ENCODE results near the gene AFG1L. TPM values are rescaled to one million over a fixed set of nuclear protein-coding genes. Genes with fewer than 3 reads are reported as not detected.
"Not testable (repeated sequence)": the region's sequence is repeated elsewhere in the genome, so short reads cannot be mapped to it uniquely, and the experiment has no call there.

AFG1L gene
- 10 to 100 TPM; 10.2 to 10.9 TPM for total RNA-seq
- long read RNA-seq, full-length matches to known transcripts, result 5 of 6 reads
- long read RNA-seq, partial matches to known transcripts, result 0 of 6 reads
- long read RNA-seq, other reads (novel, unspliced or antisense), result 1 of 6 reads

DNA sequence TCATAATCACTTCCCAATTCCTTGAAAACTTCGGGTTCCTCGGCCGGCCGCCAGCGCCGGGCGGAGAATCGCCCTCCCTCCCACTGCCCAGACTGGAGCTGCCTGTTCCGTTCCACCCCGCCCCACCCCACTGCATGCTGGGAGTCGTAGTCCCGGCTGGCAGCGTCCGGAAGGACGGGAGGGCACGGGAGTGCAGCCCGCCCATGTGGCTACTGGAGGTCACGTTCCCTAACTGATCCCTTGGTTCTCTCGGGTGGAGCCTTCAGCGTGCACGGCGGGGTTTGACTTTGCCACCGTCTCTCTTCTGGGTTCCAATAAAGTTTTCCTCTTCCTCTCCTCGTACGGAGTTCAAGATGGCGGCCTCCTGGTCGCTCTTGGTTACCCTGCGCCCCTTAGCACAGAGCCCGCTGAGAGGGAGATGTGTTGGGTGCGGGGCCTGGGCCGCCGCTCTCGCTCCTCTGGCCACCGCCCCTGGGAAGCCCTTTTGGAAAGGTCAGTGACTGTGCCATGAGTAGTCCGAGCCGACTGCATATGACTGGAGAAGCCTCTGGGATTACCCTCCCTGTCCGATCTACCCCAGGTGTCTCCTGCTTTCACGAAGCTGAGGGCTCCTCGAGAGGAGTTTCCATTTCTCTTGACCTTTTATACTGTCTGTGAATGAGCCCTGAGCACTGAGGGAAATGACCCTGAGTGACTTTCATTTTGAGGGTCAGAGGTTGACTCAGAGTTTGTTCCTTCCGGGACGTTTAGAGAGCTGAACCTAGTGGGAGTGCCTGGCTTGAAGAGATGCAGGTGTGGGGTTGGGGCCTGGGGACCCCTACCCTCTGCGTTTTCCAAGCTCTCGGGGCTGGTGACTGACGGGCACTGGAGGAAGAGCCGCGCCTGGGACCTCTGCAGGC, at the start of gene AFG1L:
Gene AFG1L (plus strand): TSS at position 328 of the 899 bp plus-strand sequence. CDS start 26 bp downstream, at position 354.
- DNase-seq (peak; percentile 95), ATAC-seq (peak; percentile 99 to 100)
- intact Hi-C loops (cut with DNase I), result loop anchor here in 1 of 2 donors (2.0 kb wide), 1 partner anchor 34 kb away; the partner anchor contains the start of gene SNX3

DNA sequence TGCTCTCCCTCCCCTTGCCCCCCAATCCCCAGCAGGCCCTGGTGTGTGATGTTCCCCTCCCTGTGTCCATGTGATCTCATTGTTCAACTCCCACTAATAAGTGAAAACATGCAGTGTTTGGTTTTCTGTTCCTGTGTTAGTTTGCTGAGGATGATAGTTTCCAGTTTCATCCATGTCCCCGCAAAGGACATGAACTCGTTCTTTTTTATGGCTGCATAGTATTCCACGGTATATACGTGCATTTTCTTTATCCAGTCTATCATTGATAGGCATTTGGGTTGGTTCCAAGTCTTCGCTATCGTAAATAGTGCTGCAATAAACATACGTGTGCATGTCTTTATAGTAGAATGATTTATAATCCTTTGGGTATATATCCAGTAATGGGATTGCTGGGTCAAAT, 49.8 kb upstream of the AFG1L start:
- DNase-seq; ATAC-seq; intact Hi-C loops (cut with DNase I): not testable (repeated sequence)

DNA sequence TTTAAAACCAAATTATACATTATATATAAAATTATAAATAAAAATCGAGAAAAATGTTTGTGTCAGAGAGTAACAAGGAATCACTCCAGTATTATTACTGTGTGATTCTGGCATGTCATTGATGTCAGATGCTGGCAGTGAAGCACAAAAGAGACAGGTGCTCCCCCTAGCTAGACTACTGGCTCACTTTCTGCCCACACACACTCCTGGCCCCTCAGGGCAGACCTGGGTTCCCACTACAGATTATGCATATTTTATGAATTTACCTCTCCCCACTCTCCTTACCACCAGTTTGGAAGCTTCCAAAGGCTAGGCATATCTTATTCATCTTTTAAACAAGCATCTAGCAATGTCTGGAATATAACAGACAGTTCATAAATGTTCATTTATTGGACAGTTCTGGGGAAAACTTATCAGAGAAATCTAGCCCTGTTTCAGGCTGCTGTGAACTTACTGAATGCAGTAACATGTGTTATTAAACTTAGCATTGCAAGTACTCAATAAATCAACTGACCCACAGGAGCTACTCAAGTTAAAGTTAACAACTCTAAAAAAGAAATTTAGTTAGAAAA, 46.8 kb upstream of the AFG1L start:
- no peak for ATAC-seq
- DNase-seq, result no peak
- intact Hi-C loops (cut with DNase I), result no loop called here

DNA sequence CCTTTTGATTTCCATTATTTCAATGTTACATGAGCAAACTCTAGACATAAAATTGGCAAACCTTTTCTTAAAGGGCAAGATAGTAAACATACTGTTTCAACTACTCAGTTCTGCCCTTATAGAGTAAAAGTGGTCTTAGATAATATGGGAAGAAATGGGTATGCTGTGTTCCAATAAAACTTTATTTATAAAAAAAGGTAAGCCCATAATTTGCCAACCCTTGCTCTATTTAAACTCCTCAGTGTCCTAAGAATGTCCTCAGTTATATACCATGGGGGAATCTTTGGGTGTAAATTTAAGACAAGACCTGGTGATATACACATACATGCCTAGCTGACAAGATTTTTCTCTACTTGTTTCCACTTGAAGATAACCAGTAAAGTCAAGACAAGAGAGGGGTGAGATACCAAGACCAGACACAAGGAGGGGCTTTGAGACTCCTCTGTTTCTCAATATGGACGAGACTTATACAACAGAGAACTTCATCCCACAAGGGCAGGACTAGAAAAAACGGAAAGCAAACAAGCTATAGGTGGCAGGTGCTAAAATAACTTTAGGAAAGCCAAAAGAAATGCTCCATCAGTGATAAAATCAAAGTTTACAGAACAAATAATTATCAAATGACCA, 44.5 kb upstream of the AFG1L start:
- DNase-seq (no peak), ATAC-seq (no peak)
- intact Hi-C loops (cut with DNase I), result no loop called here

DNA sequence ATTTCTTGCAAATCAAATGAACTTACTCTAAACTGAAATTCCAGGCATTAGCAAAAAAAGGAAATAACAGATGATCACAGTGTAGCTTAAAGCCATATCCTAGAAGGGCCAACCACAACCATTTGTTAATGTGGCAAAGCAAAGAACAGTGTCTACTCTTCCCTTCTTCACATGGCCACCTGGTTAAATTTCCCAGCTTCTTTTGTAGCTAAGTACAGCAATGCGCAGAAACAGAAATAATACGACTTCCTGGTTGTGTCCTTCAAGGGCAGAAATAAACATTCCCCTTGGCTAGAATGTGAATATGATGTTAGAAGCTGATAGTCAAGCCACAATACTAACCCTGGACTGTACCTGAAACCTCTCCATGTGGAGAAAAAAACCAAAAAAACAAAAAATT, 43.6 kb upstream of the AFG1L start:
- DNase-seq (no peak), ATAC-seq (no peak)
- intact Hi-C loops (cut with DNase I), result no loop called here

DNA sequence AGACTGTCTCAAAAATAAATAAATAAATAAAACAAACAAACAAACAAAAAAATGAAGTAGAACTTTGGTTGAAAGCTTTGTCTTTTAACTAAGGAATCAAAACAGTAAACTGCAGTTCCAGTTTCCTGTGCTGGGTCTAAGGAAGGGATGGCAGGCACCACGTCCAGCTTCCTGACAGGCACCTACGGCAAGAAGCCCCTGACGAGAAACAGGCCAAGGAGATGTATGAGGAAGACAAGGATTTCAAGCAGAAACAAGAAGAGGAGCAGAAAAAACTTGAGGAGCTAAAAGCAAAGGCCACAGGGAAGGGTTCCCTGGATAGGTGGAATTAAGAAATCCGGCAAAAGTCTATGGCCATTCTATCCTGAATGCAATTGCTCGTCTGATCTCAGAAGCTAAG, 42.8 kb upstream of the AFG1L start:
- DNase-seq (no peak), ATAC-seq (no peak)
- intact Hi-C loops (cut with DNase I), result no loop called here

DNA sequence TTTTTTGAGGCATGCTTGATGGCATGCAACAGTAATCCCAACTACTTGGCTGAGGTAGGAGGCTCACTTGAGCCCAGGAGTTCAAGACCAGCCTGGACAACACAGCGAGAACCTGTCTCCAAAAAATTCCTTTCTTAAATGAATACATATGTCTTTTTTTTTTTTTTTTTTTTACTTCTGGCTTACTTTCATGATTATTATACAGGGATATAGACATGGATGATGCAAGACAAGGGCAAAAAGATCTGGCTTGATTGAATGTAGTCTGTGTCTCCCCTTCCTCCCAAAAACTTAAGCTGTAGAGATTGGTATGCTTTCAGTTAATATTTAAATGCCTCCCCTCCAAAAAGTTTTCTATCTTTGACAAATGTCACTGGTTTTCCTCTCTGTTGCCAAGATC, 41.6 kb upstream of the AFG1L start:
- DNase-seq (no peak), ATAC-seq (no peak)
- intact Hi-C loops (cut with DNase I), result no loop called here

DNA sequence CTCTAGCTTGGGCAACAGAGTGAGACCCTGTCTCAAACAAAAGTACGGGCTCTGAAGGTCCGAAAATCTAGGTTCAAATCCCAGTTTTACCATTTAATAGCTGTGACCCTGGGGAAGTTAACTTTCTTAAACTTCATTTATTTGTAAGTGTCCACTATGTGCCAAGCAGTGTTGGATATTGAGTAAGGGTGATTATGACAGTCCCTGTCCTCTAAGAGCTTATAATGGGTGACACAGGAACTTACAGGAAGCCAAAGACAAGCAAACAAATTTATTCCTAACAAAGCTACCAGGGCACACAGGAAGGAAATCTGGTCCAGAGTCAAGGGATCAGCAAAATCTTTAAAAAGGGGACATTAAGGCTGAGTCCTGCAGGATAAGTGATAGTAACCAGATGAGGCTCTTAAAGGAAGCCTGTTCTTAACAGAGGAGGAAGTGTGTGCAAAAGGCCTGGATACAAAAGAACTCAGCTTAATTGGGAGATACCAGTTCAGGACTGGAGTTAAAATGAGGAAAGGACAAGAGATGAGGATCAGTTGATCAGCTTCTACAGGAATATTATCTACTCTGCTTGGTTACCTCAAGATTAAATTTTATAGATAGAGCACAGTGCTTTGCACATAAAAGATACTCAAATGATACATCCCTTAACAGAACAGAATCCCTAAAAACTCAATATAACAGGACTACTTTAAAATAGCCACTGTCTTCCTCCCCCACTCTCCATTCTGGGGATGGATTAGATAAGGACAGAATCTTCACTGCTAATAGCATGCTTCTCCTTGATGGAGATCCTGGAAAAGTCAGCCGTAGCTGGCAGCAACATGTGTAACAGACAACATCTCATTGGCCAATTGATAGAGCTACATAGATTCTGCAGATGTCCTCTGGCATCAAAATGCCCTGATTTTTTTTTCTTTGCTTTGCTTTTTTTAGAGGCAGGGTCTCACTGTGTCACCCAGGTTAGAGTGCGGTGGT, 40.1 kb upstream of the AFG1L start:
- DNase-seq (no peak), ATAC-seq (peak; percentile 44 to 45)
- intact Hi-C loops (cut with DNase I), result no loop called here

DNA sequence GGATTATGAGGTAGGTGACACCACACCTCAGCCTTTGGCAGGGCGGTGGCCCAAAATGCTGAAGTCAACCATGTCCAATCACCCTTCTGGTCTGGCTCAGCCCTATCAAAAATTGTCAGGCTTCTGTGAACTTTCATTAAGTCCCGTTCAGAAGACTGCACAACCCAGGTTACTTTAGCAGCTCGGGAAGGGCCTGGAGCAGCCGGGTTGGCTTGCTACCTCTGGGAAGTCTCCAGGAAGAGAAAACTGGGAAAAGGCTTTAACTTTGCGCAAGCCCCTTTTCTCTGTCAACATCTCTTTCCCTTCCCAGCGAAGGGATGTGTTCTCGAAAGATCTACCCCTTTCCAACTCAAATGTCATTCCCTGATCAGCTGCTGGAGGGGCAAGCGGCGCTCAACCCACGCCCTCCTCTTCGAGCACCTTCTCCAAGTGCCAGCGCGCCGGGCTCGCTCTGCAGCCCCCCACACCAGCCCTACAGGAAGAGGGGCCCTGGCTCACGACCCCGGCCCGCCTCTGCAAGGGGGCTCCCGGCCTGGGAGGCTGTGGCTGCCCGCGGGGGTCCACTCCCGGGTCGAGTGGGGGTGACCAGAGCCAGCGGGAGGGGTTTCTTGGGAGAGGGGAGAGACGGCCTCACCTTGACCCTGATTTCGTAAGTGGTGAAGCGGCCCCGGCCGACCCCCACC, 34.6 kb upstream of the AFG1L start:
- intact Hi-C loops (cut with DNase I), result loop anchor here in 1 of 2 donors (2.0 kb wide), 1 partner anchor 35 kb away; the partner anchor contains the start of gene AFG1L
- ATAC-seq, result peak; percentile 28 to 36
- peak; percentile 28 for DNase-seq

DNA sequence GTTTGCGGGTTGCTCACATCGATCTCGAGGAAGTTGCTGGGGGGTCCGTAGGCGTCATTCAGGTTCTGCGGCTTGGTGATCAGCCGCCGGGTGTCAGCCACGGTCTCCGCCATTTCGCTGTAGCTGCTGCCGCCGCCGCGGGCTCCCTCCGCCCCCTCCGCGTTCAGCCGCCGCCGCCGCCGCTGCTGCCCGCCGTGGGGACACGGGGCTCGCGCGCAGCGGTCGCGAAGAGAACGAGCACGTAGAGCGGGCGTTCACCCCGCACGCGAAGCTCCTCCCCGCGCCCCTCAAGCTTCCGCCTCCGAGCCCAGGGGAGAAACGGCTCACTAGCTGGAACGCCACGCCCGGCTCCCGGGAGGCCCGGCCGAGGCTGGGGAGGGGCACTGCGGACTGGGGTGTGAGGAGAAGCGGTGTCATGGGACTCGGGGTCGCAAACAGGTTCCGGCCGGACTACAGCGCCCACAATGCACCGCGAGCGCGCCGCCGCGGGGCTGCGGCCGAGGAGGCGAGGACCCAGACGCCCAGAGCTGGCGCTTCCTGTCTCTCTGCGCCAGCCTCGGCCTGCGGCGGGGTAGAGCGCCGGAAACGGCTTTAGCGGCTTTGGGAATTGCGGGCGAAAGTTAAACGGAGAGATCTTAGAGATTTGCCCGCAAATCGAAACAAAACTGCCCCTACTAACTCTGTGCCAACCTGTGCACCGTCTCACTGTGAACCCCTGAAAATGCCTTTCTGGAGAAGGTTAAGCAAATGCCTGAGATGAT, 33.9 kb upstream of the AFG1L start, which contains the start of gene SNX3:
Gene SNX3 (minus strand): TSS at position 232 of the 761 bp plus-strand sequence. CDS start 119 bp downstream, at position 113.
- DNase-seq (peak; percentile 96), ATAC-seq (peak; percentile 97 to 98)
- intact Hi-C loops (cut with DNase I), result loop anchor here in 1 of 2 donors (2.0 kb wide), 1 partner anchor 34 kb away; the partner anchor contains the start of gene AFG1L

DNA sequence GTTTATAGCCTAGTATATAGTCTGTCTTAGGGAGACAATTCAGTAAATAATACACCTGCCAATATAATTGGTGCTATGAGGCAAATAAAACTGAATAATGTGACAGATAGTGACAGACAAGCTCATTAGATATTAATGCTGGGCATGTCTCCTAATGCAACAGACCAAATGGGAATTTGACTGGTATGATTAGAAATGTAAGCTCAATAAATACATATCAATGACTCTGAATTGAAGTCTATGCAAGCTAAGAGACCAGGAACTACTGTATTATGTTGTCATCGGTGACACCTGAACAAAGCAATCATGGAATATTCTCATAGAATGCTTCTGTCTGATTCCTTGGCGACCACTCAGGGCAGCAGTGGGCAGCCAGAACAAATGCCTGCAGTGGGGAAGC, 31.5 kb upstream of the AFG1L start:
- ATAC-seq, result no peak
- DNase-seq, result no peak
- intact Hi-C loops (cut with DNase I), result no loop called here

DNA sequence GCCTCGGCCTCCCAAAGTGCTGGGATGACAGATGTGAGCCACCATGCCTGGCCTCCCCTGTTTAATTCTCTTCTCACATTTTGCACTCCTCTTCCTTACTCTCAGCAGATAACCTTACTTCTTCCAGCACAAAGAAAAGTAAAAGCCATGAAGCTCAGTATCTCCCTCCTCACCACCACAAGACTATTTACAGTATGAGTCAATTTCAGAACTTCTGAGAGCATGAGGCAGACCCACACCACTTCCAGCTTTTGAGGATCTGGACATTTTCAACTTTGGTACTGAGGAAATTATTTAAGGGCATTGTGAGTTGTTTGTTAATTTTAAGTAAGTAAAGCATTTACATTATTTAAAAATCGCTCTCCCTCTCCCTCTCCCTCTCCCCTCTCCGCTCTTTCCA, 26.0 kb upstream of the AFG1L start:
- no peak for DNase-seq
- intact Hi-C loops (cut with DNase I), result no loop called here

DNA sequence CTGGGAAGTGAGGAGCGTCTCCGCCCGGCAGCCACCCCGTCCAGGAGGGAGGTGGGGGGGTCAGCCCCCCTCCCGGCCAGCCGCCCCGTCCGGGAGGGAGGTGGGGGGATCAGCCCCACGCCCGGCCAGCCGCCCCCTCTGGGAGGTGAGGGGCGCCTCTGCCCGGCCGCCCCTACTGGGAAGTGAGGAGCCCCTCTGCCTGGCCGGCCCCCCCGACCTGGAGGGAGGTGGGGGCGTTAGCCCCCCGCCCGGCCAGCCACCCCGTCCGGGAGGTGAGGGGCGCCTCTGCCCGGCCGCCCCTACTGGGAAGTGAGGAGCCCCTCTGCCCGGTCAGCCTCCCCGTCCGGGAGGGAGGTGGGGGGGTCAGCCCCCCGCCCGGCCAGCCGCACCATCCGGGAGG, 24.9 kb upstream of the AFG1L start:
- ATAC-seq; DNase-seq; intact Hi-C loops (cut with DNase I): not testable (repeated sequence)

More for the DNA sequence above, 26.0 kb upstream of the AFG1L start:
- ATAC-seq, result no peak

DNA sequence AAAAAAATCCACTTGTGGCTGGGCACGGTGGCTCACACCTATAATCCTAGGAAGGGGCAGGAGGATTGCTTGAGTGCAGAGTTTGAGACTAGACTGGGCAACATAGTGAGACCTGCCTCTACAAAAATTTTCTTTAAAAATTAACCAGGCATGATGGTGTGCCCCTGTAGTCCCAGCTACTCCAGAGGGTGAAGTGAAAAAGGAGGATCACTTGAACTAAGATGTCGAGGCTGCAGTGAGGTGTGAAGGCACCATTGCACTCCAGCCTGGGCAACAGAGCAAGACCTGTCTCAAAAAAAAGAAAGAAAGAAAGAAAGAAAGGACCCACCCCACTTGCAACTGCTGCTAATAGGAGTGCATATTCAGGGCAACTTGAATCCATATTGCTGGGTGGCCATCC, 20.3 kb upstream of the AFG1L start:
- DNase-seq, result no peak
- no peak for ATAC-seq
- intact Hi-C loops (cut with DNase I), result no loop called here

DNA sequence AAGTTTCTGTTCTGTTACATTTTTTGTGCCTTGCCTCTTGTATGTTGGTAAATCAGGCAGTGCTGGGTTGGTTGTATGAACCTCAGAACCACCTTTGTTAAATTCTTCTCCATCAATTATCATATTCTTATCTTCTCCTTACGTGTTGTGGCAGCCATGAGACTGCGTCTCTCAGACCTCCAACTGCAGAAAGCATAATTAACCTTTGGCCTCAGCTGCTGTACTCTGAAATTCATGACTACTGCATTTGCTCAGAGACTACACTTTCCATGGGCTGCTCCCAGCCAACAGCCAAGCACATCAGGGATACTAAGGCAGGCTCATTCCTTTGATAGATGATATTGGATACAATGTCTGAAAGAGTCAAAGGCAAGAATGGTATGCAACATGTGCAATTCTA, 18.9 kb upstream of the AFG1L start:
- ATAC-seq (no peak), DNase-seq (no peak)

DNA sequence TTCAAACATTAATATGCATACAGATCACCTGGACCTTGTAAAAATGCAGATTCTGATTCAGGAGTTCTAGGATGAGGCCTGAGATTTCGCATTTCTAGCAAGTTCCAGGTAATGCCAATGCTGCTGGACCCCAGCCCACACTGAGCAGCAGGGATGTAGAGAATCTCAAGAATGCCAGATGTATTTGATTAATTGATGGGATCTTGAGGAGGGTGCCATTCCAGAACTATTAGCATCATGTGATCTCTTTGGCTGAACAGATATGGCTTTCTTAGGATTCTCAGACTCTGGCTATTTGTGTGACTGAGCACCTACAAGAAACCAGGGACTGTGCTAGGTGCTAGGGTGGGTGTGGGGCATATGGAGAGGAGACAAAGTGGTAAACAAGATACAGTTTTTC, 17.6 kb upstream of the AFG1L start:
- DNase-seq, result no peak
- intact Hi-C loops (cut with DNase I), result no loop called here
- ATAC-seq, result no peak

More for the DNA sequence above, 18.9 kb upstream of the AFG1L start:
- intact Hi-C loops (cut with DNase I), result no loop called here

DNA sequence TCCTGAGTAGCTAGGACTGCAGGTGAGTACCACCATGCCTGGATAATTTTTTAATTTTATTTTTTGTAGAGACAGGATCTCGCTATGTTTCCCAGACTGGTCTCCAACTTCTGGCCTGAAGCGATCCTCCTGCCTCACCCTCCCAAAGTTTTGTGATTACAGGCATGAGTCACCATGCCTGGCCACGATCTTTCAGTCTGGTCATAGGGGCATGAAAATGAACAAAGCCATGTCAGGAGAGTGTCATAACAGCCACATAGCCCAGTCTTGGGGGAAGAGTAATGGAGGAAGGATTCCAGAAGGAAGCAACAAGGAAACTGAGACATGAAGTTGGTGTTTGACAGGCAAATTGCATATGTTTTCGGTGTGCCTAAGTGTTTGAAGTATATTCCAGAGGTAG, 17.0 kb upstream of the AFG1L start:
- DNase-seq (no peak), ATAC-seq (no peak)
- intact Hi-C loops (cut with DNase I), result no loop called here

Measured in left cardiac atrium (tissue), 4 donors.